ENCODE data around the gene SH3RF2.

Gene SH3RF2

GRCh38 chr5:146050086-146050485 lies 113.7 kb downstream of the SH3RF2 start:
- DNase-seq = no peak

GRCh38 chr5:146051678-146052077 lies 115.3 kb downstream of the SH3RF2 start:
- no peak for DNase-seq

- DNase-seq = no peak
These were observed 116.4 kb downstream of the SH3RF2 start for GRCh38 chr5:146052780-146053179.

GRCh38 chr5:146055432-146055831 lies 119.1 kb downstream of the SH3RF2 start:
- DNase-seq = no peak

GRCh38 chr5:146059460-146060220 lies 123.3 kb downstream of the SH3RF2 start:
- no peak for DNase-seq

GRCh38 chr5:146060221-146060585 lies 123.8 kb downstream of the SH3RF2 start:
- no peak for DNase-seq

GRCh38 chr5:146066968-146067367 lies 130.6 kb downstream of the SH3RF2 start:
- DNase-seq = no peak

GRCh38 chr5:146068206-146068605 lies 131.8 kb downstream of the SH3RF2 start:
- no peak for DNase-seq

GRCh38 chr5:146068977-146069779 lies 132.8 kb downstream of the SH3RF2 start:
- DNase-seq = no peak

- no peak for DNase-seq
These were observed 133.4 kb downstream of the SH3RF2 start for GRCh38 chr5:146069780-146070099.

GRCh38 chr5:146070746-146071145 lies 134.4 kb downstream of the SH3RF2 start:
- no peak for DNase-seq

- DNase-seq = no peak
These were observed 134.8 kb downstream of the SH3RF2 start for GRCh38 chr5:146071171-146071570.

GRCh38 chr5:146072595-146072994 lies 136.2 kb downstream of the SH3RF2 start:
- DNase-seq = no peak

GRCh38 chr5:146073239-146073900 lies 137.0 kb downstream of the SH3RF2 start:
- DNase-seq = no peak

- no peak for DNase-seq
These were observed 139.7 kb downstream of the SH3RF2 start for GRCh38 chr5:146076028-146076427.

GRCh38 chr5:146076455-146076854 lies 140.1 kb downstream of the SH3RF2 start:
- no peak for DNase-seq

GRCh38 chr5:146078566-146078965 lies 142.2 kb downstream of the SH3RF2 start:
- DNase-seq = no peak

- DNase-seq = peak; percentile 3 to 20
These were observed 143.5 kb downstream of the SH3RF2 start for GRCh38 chr5:146079695-146080373.

- DNase-seq = no peak
These were observed 145.2 kb downstream of the SH3RF2 start for GRCh38 chr5:146081556-146081955.

- DNase-seq = no peak
These were observed 146.4 kb downstream of the SH3RF2 start for GRCh38 chr5:146082798-146083197.

GRCh38 chr5:146084376-146084775 lies 148.0 kb downstream of the SH3RF2 start:
- DNase-seq = no peak

- no peak for DNase-seq
These were observed 151.7 kb downstream of the SH3RF2 start for GRCh38 chr5:146088098-146088497.

GRCh38 chr5:146089287-146089686 lies 152.9 kb downstream of the SH3RF2 start:
- no peak for DNase-seq

All from stimulated activated CD4-positive, alpha-beta T cell treated with anti-CD3 and anti-CD28 coated beads, Interleukin-2, amount 100 ng/mL, for 24 hours (primary cell).